Liver (tissue), 9 donors: ENCODE results near the gene ACTL7B. TPM values are rescaled to one million over a fixed set of nuclear protein-coding genes. Genes with fewer than 3 reads are reported as not detected.

ENCODE experiments used
- DNase-seq: peaks from one replicate; pipeline ENCODE4 v3.0.0-alpha.2; 2017; ENCODE audit warnings: low spot score
- H3K27ac ChIP-seq, 2 donors: one replicate each; pipeline ENCODE4 v1.7.0; 2013; ENCODE audit warnings: inconsistent platforms in 2 of 2, low read length in 2 of 2, control low read depth in 1 of 2, low read depth in 1 of 2, mild to moderate bottlenecking in 1 of 2
- H3K27me3 ChIP-seq, 4 donors: one replicate each; pipeline versions ENCODE4 v1.6.1 to v1.7.0; 2013; ENCODE audit warnings: low read length in 3 of 4, inconsistent platforms in 1 of 4, mild to moderate bottlenecking in 1 of 4, moderate library complexity in 1 of 4; ENCODE audit not compliant: control insufficient read depth in 4 of 4, insufficient read depth in 4 of 4
- H3K36me3 ChIP-seq, 4 donors: one replicate each; pipeline versions ENCODE4 v1.6.1 to v1.7.0; 2013; ENCODE audit warnings: low read length in 3 of 4, mild to moderate bottlenecking in 3 of 4, low read depth in 1 of 4, moderate library complexity in 1 of 4; ENCODE audit not compliant: control insufficient read depth in 4 of 4, insufficient read depth in 3 of 4
- H3K4me1 ChIP-seq, 4 donors: one replicate each; pipeline versions ENCODE4 v1.6.1 to v1.7.0; 2013; ENCODE audit warnings: low read length in 3 of 4, mild to moderate bottlenecking in 3 of 4, moderate library complexity in 1 of 4; ENCODE audit not compliant: control insufficient read depth in 4 of 4, insufficient read depth in 4 of 4
- H3K4me3 ChIP-seq, 3 donors: one replicate each; pipeline versions ENCODE4 v1.6.1 to v1.7.0; 2013; ENCODE audit warnings: low read length in 3 of 3, control low read depth in 1 of 3, low read depth in 1 of 3, mild to moderate bottlenecking in 1 of 3
- H3K9ac ChIP-seq, 2 donors: one replicate each; pipeline ENCODE4 v1.7.0; 2013; ENCODE audit warnings: low read length in 2 of 2, mild to moderate bottlenecking in 2 of 2, moderate library complexity in 2 of 2, control low read depth in 1 of 2, low read depth in 1 of 2
- H3K9me3 ChIP-seq, 4 donors: one replicate each; pipeline versions ENCODE4 v1.6.1 to v1.7.0; 2013; ENCODE audit warnings: low read length in 3 of 4; ENCODE audit not compliant: control insufficient read depth in 4 of 4
- EGR1 ChIP-seq, 2 donors: IDR thresholded peaks; 2 replicates each; pipeline ENCODE4 v1.6.1; 2016 to 2018; ENCODE audit warnings: antibody characterized with exemption in 2 of 2, low read depth in 2 of 2
- FOXA1 ChIP-seq: IDR thresholded peaks from 2 replicates; pipeline ENCODE4 v1.6.1; 2016; ENCODE audit warnings: antibody characterized with exemption
- FOXA2 ChIP-seq: IDR thresholded peaks from 2 replicates; pipeline ENCODE4 v1.6.1; 2016; ENCODE audit warnings: antibody characterized with exemption
- GABPA ChIP-seq, 2 donors: IDR thresholded peaks in 1 of 2; conservative IDR thresholded peaks in 1 of 2; 2 replicates each; pipeline ENCODE4 v1.6.1; 2016; ENCODE audit warnings: antibody characterized with exemption in 2 of 2, mild to moderate bottlenecking in 1 of 2, moderate library complexity in 1 of 2
- HNF4A ChIP-seq, 2 donors: conservative IDR thresholded peaks; 2 replicates each; pipeline ENCODE4 v1.6.1; 2016; ENCODE audit warnings: antibody characterized with exemption in 2 of 2, mild to moderate bottlenecking in 2 of 2
- HNF4G ChIP-seq: IDR thresholded peaks from 2 replicates; pipeline ENCODE4 v1.6.1; 2016; ENCODE audit warnings: antibody characterized with exemption
- JUND ChIP-seq, 2 donors: IDR thresholded peaks; 2 replicates each; pipeline ENCODE4 v1.6.1; 2016; ENCODE audit warnings: antibody characterized with exemption in 2 of 2
- RAD21 ChIP-seq, 2 donors: IDR thresholded peaks; 2 replicates each; pipeline ENCODE4 v1.6.1; 2016; ENCODE audit warnings: antibody characterized with exemption in 2 of 2, mild to moderate bottlenecking in 2 of 2
- RXRA ChIP-seq, 2 donors: IDR thresholded peaks; 2 replicates each; pipeline ENCODE4 v1.6.1; 2017 to 2018; ENCODE audit warnings: antibody characterized with exemption in 2 of 2, mild to moderate bottlenecking in 1 of 2
- SP1 ChIP-seq: IDR thresholded peaks from 2 replicates; pipeline ENCODE4 v1.6.1; 2018; ENCODE audit warnings: antibody characterized with exemption, mild to moderate bottlenecking
- TAF1 ChIP-seq: conservative IDR thresholded peaks from 2 replicates; pipeline ENCODE4 v1.6.1; 2016; ENCODE audit warnings: antibody characterized with exemption, mild to moderate bottlenecking
- YY1 ChIP-seq: IDR thresholded peaks from 2 replicates; pipeline ENCODE4 v1.6.1; 2016; ENCODE audit warnings: antibody characterized with exemption, mild to moderate bottlenecking
- WGBS: extraction: QIAGEN DNeasy Blood & Tissue Kit; methylation state at CpG from one replicate; pipeline ENCODE4 v1.1.7; 2013; 5-methylcytosine and 5-hydroxymethylcytosine counted together
- polyA plus RNA-seq, 2 donors: library from polyadenylated mRNA; stranded (reverse) in 1 of 2; unstranded in 1 of 2; fragments of 200-250 nt in 1 of 2; fragments of >200 nt in 1 of 2; fragmentation: Nextera tagmentation in 1 of 2; extraction: Ambion mirVana in 1 of 2; gene quantifications; one replicate each; pipeline versions ENCODE4 v1.2.1 to v1.2.3, GENCODE V29; 2013 to 2015
- total RNA-seq, 2 donors: library from RNA; depleted of rRNA; stranded (reverse); fragments of >200 nt; gene quantifications; one replicate each; pipeline ENCODE4 v1.2.3, GENCODE V29; 2014
- TF ChIP-seq, protein P1 (sequence below): fragments of 150-350 bp; IDR thresholded peaks from 2 replicates; pipeline ENCODE4 v1.5.1; 2017; ENCODE audit warnings: improper control_type of control experiment, low read depth, low read length; ENCODE audit not compliant: missing input control
- TF ChIP-seq, protein P2 (sequence below): IDR thresholded peaks from 2 replicates; pipeline ENCODE4 v1.6.1; 2016; ENCODE audit warnings: antibody characterized with exemption, mild to moderate bottlenecking
- TF ChIP-seq, protein P3 (sequence below): IDR thresholded peaks from 2 replicates; pipeline ENCODE4 v1.6.1; 2016; ENCODE audit warnings: antibody characterized with exemption
- TF ChIP-seq, protein P4 (sequence below): IDR thresholded peaks from 2 replicates; pipeline ENCODE4 v1.6.1; 2016; ENCODE audit warnings: antibody characterized with exemption
- TF ChIP-seq, protein P5 (sequence below): IDR thresholded peaks from 2 replicates; pipeline ENCODE4 v1.6.1; 2016; ENCODE audit warnings: antibody characterized with exemption
- donor health status: healthy.
- donor health status: healthy.
- donor health status: healthy.
- donor health status: healthy.
- donor health status: healthy.

ACTL7B gene
- total and polyA plus RNA-seq, 4 donors = 0.09 TPM; not detected in 3

DNA sequence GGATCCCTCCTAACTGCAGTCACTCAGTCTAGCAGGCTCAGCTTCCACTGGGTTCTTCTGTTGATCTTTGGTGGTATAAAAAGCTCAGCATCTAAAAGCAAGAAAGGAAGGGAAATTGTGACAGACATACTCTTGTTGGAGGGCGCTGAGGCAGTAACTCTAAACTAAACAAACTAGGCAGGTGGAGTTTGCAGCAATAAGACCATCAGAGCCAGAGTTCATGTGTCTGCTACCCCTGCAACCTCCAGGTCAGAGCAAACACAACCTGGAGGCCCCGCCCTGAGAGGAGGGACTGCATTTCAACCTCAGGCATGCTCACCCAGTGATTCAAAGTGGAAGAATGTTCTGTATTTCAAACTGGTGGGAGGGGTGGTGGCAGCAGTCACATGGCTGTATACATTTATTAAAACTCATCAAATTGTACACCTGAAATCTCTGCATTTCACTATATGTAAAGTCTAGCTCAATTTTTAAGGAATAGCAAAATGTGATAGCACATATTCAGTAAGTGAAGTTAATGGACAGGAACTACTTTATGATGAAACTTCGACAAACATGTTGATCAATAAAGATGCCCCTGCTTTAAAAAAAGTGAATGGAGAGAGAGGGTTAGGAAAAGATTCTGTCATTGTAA, 13.4 kb upstream of the ACTL7B start:
- peaks cover 5 to 25% (median 18%) of the 10 kb centered on the region in 4 donors for H3K36me3 ChIP-seq
- H3K27ac ChIP-seq = peak overlapping the region; percentile 37 to 52
- no peak overlapping the region for H3K4me3 ChIP-seq
- H3K4me1 ChIP-seq = peaks cover 4 to 21% (median 12%) of the 10 kb centered on the region in 4 donors
- TF ChIP-seq SP1 = peak; percentile 85
- peak; percentile 70 to 77 for TF ChIP-seq HNF4A (conservative IDR thresholded peaks at IDR 0.05)
- no peak for TF ChIP-seq GABPA (IDR thresholded peaks at IDR 0.05 in 1 of 2, conservative IDR thresholded peaks at IDR 0.05 in 1 of 2)
- peak; percentile 89 to 95 for TF ChIP-seq RXRA (IDR thresholded peaks at IDR 0.05)
- no peak for TF ChIP-seq TAF1
- peak; percentile 36 to 64 for TF ChIP-seq JUND (IDR thresholded peaks at IDR 0.05)
- peak; percentile 28 for TF ChIP-seq FOXA1
- peak in 1 of 2 donors; percentile 10 for TF ChIP-seq EGR1 (IDR thresholded peaks at IDR 0.05; ENCODE audit: low read depth in 2 of 2)
- TF ChIP-seq, protein P1, sequence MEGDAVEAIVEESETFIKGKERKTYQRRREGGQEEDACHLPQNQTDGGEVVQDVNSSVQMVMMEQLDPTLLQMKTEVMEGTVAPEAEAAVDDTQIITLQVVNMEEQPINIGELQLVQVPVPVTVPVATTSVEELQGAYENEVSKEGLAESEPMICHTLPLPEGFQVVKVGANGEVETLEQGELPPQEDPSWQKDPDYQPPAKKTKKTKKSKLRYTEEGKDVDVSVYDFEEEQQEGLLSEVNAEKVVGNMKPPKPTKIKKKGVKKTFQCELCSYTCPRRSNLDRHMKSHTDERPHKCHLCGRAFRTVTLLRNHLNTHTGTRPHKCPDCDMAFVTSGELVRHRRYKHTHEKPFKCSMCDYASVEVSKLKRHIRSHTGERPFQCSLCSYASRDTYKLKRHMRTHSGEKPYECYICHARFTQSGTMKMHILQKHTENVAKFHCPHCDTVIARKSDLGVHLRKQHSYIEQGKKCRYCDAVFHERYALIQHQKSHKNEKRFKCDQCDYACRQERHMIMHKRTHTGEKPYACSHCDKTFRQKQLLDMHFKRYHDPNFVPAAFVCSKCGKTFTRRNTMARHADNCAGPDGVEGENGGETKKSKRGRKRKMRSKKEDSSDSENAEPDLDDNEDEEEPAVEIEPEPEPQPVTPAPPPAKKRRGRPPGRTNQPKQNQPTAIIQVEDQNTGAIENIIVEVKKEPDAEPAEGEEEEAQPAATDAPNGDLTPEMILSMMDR = no peak
- TF ChIP-seq, protein P2, sequence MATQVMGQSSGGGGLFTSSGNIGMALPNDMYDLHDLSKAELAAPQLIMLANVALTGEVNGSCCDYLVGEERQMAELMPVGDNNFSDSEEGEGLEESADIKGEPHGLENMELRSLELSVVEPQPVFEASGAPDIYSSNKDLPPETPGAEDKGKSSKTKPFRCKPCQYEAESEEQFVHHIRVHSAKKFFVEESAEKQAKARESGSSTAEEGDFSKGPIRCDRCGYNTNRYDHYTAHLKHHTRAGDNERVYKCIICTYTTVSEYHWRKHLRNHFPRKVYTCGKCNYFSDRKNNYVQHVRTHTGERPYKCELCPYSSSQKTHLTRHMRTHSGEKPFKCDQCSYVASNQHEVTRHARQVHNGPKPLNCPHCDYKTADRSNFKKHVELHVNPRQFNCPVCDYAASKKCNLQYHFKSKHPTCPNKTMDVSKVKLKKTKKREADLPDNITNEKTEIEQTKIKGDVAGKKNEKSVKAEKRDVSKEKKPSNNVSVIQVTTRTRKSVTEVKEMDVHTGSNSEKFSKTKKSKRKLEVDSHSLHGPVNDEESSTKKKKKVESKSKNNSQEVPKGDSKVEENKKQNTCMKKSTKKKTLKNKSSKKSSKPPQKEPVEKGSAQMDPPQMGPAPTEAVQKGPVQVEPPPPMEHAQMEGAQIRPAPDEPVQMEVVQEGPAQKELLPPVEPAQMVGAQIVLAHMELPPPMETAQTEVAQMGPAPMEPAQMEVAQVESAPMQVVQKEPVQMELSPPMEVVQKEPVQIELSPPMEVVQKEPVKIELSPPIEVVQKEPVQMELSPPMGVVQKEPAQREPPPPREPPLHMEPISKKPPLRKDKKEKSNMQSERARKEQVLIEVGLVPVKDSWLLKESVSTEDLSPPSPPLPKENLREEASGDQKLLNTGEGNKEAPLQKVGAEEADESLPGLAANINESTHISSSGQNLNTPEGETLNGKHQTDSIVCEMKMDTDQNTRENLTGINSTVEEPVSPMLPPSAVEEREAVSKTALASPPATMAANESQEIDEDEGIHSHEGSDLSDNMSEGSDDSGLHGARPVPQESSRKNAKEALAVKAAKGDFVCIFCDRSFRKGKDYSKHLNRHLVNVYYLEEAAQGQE = peak; percentile 41
- peak; percentile 51 for TF ChIP-seq FOXA2
- TF ChIP-seq, protein P3, sequence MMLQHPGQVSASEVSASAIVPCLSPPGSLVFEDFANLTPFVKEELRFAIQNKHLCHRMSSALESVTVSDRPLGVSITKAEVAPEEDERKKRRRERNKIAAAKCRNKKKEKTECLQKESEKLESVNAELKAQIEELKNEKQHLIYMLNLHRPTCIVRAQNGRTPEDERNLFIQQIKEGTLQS = peak; percentile 62
- TF ChIP-seq YY1 = peak; percentile 76
- TF ChIP-seq, protein P4, sequence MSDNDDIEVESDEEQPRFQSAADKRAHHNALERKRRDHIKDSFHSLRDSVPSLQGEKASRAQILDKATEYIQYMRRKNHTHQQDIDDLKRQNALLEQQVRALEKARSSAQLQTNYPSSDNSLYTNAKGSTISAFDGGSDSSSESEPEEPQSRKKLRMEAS = peak; percentile 87
- TF ChIP-seq RAD21 (IDR thresholded peaks at IDR 0.05) = peak; percentile 26 to 32
- TF ChIP-seq, protein P5, sequence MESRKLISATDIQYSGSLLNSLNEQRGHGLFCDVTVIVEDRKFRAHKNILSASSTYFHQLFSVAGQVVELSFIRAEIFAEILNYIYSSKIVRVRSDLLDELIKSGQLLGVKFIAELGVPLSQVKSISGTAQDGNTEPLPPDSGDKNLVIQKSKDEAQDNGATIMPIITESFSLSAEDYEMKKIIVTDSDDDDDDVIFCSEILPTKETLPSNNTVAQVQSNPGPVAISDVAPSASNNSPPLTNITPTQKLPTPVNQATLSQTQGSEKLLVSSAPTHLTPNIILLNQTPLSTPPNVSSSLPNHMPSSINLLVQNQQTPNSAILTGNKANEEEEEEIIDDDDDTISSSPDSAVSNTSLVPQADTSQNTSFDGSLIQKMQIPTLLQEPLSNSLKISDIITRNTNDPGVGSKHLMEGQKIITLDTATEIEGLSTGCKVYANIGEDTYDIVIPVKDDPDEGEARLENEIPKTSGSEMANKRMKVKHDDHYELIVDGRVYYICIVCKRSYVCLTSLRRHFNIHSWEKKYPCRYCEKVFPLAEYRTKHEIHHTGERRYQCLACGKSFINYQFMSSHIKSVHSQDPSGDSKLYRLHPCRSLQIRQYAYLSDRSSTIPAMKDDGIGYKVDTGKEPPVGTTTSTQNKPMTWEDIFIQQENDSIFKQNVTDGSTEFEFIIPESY = peak; percentile 36
- TF ChIP-seq HNF4G = no peak
- 47% methylated on average over 3 of the region's 3 CpGs for WGBS
- peaks cover 0 to 6% (median 0%) of the 10 kb centered on the region in 4 donors for H3K9me3 ChIP-seq
- H3K27me3 ChIP-seq = no peaks in the 10 kb centered on the region
- H3K9ac ChIP-seq = no peak overlapping the region
- peak; percentile 49 for DNase-seq
